NCI-H2227 (cell line): ENCODE data around the gene C1QTNF6.

Experiments
- DNase-seq: peaks from one replicate; lab custom pipeline; 2025; ENCODE audit not compliant: unreplicated experiment; lab: John Stamatoyannopoulos, UW

Gene C1QTNF6

GRCh38 chr22:37224757-37225420, 36.8 kb upstream of the C1QTNF6 start:
- no peak for DNase-seq

GRCh38 chr22:37223965-37224551, 36.0 kb upstream of the C1QTNF6 start:
- DNase-seq = no peak

- no peak for DNase-seq
Measured at GRCh38 chr22:37222440-37222971, 34.5 kb upstream of the C1QTNF6 start.

GRCh38 chr22:37221424-37222333, 33.6 kb upstream of the C1QTNF6 start:
- no peak for DNase-seq

GRCh38 chr22:37220543-37220981, 32.5 kb upstream of the C1QTNF6 start:
- no peak for DNase-seq

GRCh38 chr22:37219533-37219932, 31.5 kb upstream of the C1QTNF6 start:
- no peak for DNase-seq

GRCh38 chr22:37218771-37219411, 30.8 kb upstream of the C1QTNF6 start:
- no peak for DNase-seq

- DNase-seq = no peak
Measured at GRCh38 chr22:37218399-37218770, 30.3 kb upstream of the C1QTNF6 start.

GRCh38 chr22:37215890-37216289, 27.8 kb upstream of the C1QTNF6 start:
- no peak for DNase-seq

GRCh38 chr22:37214731-37215030, 26.6 kb upstream of the C1QTNF6 start:
- DNase-seq = no peak

GRCh38 chr22:37213941-37214730, 26.1 kb upstream of the C1QTNF6 start:
- peak; percentile 18 for DNase-seq

- no peak for DNase-seq
Measured at GRCh38 chr22:37213218-37213855, 25.3 kb upstream of the C1QTNF6 start.

GRCh38 chr22:37212174-37212906, 24.3 kb upstream of the C1QTNF6 start, which contains the start of gene SSTR3:
Gene SSTR3, minus strand, starts transcription at chr22:37212477. Its CDS starts 4,674 bp downstream, at chr22:37207803.
- DNase-seq = no peak

GRCh38 chr22:37211866-37212173, 23.8 kb upstream of the C1QTNF6 start:
- no peak for DNase-seq

- no peak for DNase-seq
Measured at GRCh38 chr22:37211075-37211865, 23.2 kb upstream of the C1QTNF6 start.

- DNase-seq = no peak
Measured at GRCh38 chr22:37210041-37210803, 22.2 kb upstream of the C1QTNF6 start.

- no peak for DNase-seq
Measured at GRCh38 chr22:37209140-37209845, 21.2 kb upstream of the C1QTNF6 start.
